Measurements from ENCODE around the gene GGCX. TPM values are rescaled to one million over a fixed set of nuclear protein-coding genes. Genes with fewer than 3 reads are reported as not detected.
A peak's percentile ranks its signal among the peaks of the same experiment; 100 is the strongest.

Gene GGCX
- total and polyA plus RNA-seq, 2 of the 13 experiments (the other 11 are each of a cell fraction or from before 2014, with no cell fraction given), result 72.5 to 103 TPM

DNA sequence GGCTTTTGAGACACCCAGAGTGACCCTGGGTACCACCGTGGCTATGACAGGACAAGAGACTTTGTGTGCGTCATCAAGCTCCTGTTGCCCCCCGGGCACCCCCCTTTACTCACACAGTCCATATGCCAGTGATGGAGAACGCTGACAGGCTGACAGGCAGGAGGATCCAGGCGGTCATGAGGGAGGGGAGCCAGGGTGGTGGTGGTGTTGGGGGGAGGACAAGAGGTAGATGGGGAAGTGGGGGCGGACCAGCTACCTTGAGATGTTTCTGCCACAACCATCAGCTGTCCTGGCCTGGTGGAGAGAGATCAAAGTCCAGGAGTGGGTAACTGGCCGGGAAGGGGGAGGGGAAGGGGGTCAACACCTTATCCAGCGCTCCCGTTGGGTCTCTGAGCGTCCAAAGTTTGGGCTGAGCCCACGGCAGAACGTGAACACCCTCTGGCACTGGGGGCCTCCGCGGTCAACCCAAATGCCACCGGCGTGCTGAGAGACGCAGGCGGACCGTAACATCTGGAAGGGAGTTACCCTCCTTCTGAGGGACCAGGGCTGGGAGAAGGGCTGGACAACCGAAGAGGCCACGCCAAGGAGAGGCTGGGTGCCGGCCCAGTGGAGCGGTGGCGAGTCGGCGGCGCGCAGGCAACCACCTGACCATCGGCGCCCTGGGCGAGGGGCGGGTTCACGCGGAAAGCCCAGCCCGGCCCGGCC, 40.6 kb upstream of the GGCX start (continued):
- peak; percentile 26 for TF ChIP-seq AGO1 (IDR thresholded peaks at IDR 0.05; ENCODE audit: low read depth, low read length, poor library complexity, severe bottlenecking)
- TF ChIP-seq KLF12 (CRISPR knock-in tag; IDR thresholded peaks at IDR 0.05; ENCODE audit: borderline replicate concordance), result no peak
- no peak for TF ChIP-seq ZNF878 (CRISPR knock-in tag; IDR thresholded peaks at IDR 0.05)
- TF ChIP-seq ZNF768 (CRISPR knock-in tag; IDR thresholded peaks at IDR 0.05), result 0 out of 2 replicates have a peak, but pooled peaks have one; percentile 8
- TF ChIP-seq ARNT2 (CRISPR knock-in tag; IDR thresholded peaks at IDR 0.05; ENCODE audit: low read depth), result no peak
- TF ChIP-seq ZNF550 (CRISPR knock-in tag; IDR thresholded peaks at IDR 0.05; ENCODE audit: borderline replicate concordance), result no peak
- TF ChIP-seq FOXP4 (CRISPR knock-in tag; IDR thresholded peaks at IDR 0.05), result no peak; the same call in 1 of the 2 replicates
- no peak for TF ChIP-seq PPARG (CRISPR knock-in tag; conservative IDR thresholded peaks at IDR 0.05)
- no peak for TF ChIP-seq MBNL3 (CRISPR knock-in tag; conservative IDR thresholded peaks at IDR 0.05)
- TF ChIP-seq, protein P1, sequence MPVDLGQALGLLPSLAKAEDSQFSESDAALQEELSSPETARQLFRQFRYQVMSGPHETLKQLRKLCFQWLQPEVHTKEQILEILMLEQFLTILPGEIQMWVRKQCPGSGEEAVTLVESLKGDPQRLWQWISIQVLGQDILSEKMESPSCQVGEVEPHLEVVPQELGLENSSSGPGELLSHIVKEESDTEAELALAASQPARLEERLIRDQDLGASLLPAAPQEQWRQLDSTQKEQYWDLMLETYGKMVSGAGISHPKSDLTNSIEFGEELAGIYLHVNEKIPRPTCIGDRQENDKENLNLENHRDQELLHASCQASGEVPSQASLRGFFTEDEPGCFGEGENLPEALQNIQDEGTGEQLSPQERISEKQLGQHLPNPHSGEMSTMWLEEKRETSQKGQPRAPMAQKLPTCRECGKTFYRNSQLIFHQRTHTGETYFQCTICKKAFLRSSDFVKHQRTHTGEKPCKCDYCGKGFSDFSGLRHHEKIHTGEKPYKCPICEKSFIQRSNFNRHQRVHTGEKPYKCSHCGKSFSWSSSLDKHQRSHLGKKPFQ (CRISPR knock-in tag; IDR thresholded peaks at IDR 0.05; ENCODE audit: insufficient replicate concordance), result no peak
- no peak for TF ChIP-seq STAT5B (CRISPR knock-in tag; IDR thresholded peaks at IDR 0.05)
- TF ChIP-seq NR2F1 (CRISPR knock-in tag; IDR thresholded peaks at IDR 0.05), result peak in 1 of 2 experiments; percentile 53; a peak in 2 of 4 replicates
- TF ChIP-seq CENPX (CRISPR knock-in tag; IDR thresholded peaks at IDR 0.05), result no peak
- TF ChIP-seq, protein P2, sequence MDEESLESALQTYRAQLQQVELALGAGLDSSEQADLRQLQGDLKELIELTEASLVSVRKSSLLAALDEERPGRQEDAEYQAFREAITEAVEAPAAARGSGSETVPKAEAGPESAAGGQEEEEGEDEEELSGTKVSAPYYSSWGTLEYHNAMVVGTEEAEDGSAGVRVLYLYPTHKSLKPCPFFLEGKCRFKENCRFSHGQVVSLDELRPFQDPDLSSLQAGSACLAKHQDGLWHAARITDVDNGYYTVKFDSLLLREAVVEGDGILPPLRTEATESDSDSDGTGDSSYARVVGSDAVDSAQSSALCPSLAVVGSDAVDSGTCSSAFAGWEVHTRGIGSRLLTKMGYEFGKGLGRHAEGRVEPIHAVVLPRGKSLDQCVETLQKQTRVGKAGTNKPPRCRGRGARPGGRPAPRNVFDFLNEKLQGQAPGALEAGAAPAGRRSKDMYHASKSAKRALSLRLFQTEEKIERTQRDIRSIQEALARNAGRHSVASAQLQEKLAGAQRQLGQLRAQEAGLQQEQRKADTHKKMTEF (CRISPR knock-in tag; IDR thresholded peaks at IDR 0.05), result no peak; the same call in 1 of the 2 replicates
- TF ChIP-seq MYC (CRISPR knock-in tag; IDR thresholded peaks at IDR 0.05; ENCODE audit: borderline replicate concordance), result no peak
- no peak for TF ChIP-seq MLLT10 (CRISPR knock-in tag; IDR thresholded peaks at IDR 0.05)
- no peak for TF ChIP-seq HNRNPH1 (optimal IDR thresholded peaks at IDR 0.05; ENCODE audit: low read depth, low read length)
- TF ChIP-seq SRY (CRISPR knock-in tag; IDR thresholded peaks at IDR 0.05), result no peak
- TF ChIP-seq TOPORS (CRISPR knock-in tag; IDR thresholded peaks at IDR 0.05), result no peak
- no peak for TF ChIP-seq ZNF460 (CRISPR knock-in tag; IDR thresholded peaks at IDR 0.05; ENCODE audit: borderline replicate concordance)
- TF ChIP-seq ZNF558 (CRISPR knock-in tag; IDR thresholded peaks at IDR 0.05; ENCODE audit: borderline replicate concordance), result peak; percentile 89
- no peak for TF ChIP-seq ZNF44 (CRISPR knock-in tag; IDR thresholded peaks at IDR 0.05)
- TF ChIP-seq, protein P3, sequence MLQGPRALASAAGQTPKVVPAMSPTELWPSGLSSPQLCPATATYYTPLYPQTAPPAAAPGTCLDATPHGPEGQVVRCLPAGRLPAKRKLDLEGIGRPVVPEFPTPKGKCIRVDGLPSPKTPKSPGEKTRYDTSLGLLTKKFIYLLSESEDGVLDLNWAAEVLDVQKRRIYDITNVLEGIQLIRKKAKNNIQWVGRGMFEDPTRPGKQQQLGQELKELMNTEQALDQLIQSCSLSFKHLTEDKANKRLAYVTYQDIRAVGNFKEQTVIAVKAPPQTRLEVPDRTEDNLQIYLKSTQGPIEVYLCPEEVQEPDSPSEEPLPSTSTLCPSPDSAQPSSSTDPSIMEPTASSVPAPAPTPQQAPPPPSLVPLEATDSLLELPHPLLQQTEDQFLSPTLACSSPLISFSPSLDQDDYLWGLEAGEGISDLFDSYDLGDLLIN (CRISPR knock-in tag; IDR thresholded peaks at IDR 0.05; ENCODE audit: borderline replicate concordance), result no peak
- TF ChIP-seq ZNF660 (CRISPR knock-in tag; IDR thresholded peaks at IDR 0.05; ENCODE audit: borderline replicate concordance, low read depth), result no peak

Data from HepG2 (cell line).